NCI-H2029 (cell line): ENCODE measurements around the gene KRTAP10-9.
"Not testable (repeated sequence)": the region's sequence is repeated elsewhere in the genome, so short reads cannot be mapped to it uniquely, and the experiment has no call there.

Experiments
- DNase-seq: peaks from one replicate; lab custom pipeline; 2025; lab: John Stamatoyannopoulos, UW

Gene KRTAP10-9, protein sequence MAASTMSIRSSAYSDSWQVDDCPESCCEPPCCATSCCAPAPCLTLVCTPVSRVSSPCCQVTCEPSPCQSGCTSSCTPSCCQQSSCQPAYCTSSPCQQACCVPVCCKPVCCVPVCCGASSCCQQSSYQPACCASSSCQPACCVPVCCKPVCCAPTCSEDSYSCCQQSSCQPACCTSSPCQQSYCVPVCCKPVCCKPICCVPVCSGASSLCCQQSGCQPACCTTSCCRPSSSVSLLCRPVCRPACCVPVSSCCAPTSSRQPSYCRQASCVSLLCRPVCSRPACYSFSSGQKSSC

DNA sequence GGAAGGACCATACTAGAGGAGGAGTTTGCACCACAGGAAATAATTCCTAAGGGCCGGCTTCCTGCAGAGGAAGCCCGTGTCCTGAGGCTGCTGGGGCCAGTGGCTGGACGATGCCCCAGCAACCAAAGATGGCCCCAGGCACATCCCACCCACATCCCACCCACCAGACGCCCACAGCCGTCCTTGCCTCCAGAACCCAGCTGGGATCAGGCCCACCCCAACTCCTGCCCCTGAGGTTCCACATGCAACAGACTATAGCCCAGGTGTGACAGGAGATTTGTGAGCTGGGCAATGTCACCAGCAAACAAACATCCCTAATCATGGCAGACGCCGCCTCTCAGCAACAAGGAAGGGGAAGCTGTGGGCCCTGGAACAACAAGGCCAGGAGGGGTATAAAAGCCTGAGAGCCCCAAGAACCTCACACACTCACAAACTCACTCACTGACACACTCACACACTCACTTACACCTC, at the start of gene KRTAP10-9:
KRTAP10-9 (plus strand) TSS at position 421 of the 471 bp plus-strand sequence. CDS start 79 bp downstream, outside the sequence.
- DNase-seq: no peak

DNA sequence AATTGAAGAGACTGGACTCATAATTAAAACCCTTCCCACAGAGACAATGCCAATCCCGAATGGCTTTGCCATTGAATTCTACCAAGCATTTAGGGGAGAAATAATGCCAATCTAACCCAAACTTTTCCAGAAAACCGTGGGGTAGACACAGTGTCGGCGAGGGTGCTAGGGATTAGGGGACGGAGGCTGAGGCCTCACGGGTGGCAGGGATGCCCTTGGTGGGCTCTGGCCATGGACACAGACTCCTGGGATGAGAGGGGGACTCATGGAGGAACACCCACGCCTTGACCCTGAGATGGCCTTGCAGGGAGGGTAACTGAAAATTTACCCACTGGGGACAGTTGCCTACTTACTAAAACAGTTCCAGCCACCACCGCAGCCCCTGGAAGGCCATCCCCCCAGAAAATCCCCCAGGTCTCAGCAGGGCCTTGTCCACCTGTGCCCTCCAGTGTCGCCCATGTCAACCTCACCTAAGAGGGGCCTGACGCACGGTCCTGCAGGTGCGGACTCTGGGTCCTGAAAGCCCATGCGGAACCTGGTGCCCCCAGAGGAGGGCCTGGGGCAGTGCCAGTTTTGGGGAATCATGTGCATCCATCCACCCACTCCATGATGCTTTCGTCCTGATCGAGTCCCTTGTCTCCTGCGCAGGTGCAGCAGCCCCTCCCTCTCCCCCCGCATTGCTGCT, 48.4 kb upstream of the KRTAP10-9 start:
- DNase-seq: no peak

DNA sequence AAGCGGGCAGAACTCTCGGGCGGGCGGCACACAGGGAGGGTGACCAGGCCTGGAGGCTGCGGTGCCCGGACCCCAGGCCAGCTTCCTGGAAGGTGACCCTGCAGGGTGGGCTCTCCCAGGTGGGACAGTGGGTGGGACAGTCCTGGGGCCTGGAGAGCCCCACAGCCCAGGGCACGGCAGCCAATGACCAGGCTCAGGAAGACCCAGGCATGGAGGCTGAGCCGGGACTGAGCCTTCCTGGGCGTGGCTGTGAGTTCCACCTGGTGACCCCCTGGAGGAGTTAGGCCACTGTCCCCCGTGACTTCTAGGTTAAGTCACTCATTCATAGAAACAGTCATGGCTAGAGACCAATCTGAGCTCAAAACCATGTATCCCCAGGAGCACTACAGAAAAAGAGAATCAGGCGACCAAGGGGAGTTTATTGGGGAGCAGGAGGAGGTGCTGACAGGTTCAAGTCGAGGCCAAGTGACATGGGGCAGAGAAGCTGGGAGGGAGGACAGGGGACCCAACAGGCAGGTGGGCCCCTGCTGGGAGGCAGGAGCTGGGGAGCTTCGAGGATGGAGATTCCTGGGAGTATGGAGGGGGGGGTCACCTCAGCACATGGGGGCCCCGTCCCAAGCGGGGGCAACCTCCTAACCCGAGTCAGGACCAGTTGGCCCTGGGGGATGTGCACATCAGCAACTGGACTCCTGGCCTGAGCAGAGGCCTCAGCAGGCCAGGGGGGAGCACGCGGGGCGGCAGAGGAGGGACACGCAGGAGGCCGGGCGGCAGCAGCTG, 47.6 kb upstream of the KRTAP10-9 start:
- DNase-seq: no peak

DNA sequence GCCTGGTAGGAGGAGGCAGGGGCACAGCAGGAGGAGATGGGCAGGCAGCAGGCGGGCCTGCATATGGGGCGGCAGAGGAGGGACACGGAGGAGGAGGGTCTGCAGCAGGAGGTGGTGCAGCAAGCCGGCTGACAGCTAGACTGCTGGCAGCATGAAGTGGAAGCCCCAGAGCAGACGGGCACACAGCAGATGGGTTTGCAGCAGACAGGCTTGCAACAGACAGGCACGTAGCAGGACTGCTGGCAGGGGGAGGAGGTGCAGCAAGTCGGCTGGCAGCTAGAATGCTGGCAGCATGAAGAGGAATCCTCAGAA, 47.1 kb upstream of the KRTAP10-9 start:
- no peak for DNase-seq

DNA sequence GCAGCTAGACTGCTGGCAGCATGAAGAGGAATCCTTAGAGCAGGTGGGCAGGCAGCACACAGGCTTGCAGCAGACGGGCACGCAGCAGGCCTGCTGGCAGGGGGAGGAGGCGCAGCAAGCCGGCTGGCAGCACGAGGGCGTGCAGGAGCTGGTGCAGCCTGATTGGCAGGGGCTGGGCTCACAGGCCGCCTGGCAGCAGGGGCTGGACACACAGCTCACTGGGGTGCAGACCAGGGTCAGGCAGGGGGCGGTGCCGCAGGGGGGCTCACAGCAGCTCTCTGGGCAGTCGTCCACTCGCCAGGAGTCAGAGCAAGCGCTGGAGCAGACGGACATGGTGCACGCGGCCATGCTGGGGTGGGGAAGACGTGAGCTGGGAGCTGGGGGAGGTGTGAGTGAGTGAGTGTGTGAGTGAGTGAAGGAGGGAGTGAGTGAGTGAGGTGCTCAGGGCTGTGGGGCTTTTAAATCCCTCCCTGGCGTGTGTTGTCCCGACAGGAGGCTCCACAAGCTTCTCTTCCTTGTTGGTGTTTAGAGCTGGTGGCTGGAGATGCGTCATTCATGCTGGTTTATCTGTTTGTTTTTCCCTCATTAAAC, 46.6 kb upstream of the KRTAP10-9 start, which contains the start of gene KRTAP10-5:
KRTAP10-5 (minus strand) TSS at position 374 of the 591 bp plus-strand sequence; CDS start at position 348, 26 bp downstream.
- not testable (repeated sequence) for DNase-seq

DNA sequence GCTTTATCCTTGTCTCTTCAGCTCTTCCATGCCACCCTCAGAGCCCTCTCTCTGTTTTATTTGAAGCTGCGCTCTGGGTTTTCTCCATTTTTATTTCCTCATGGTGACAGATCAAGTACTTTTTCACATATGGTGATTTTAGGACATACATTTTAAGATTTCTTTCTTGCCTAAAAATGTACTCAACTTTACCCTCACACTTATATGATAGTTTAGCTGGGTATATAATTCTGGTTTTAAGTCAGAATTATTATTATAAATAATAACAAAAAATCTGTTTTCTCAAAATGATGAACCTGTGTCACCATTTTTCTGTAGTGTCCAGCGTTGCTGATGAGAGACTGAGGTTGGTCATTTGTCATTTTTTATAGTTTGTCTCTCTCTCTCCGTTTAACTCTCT, 45.7 kb upstream of the KRTAP10-9 start:
- no peak for DNase-seq

DNA sequence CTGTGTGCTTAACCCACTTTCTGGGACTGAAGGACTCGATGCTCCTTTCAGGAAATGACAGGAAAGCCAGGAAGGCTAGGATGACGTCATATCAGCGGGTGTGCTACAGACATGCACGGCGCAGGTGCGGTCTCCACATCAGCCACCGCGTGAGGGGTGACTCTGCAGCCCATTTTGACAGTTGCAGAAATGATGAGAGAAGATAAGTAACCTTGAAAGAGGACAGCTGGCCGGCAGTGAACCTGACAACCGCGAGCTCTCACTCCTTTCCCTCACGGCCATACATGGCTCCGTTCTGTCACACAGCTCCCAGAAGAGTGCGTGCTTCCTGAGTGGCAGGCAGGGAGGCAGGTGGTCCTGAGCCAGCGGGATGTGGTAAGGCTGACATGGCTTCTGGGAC, 44.8 kb upstream of the KRTAP10-9 start:
- no peak for DNase-seq

DNA sequence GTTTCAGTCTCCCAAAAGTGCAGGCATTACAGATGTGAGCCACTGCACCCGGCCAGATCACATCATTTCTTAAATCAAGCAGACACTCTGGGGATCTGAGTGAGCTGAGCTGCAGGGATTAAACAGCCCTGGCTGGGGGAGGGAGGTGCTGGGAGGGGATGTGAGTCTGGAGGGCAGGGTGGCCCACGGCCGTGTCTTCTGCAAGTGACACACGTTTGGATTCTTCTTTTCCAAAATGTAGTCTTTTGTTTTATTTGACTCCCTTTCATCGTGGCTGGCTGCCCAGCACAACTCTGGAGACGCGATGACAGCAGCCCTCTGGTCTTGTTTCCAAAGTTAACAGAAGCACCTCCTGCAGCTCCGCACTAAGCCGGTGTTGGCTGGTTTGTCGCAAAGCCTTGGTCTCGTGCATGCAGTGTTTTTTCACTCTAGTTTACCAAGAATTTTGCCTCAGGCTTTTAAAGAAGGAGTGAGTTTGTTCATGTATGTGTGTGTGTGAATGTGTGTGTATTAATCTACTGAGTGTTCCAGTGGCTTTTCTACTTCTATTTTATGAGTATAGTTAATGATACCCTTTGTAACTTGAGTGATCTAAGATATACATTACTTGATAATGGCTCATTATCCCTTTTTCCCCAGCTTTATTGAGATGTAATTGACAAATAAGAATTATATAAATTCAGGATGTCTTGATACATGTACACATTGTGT, 43.6 kb upstream of the KRTAP10-9 start:
- DNase-seq: no peak

DNA sequence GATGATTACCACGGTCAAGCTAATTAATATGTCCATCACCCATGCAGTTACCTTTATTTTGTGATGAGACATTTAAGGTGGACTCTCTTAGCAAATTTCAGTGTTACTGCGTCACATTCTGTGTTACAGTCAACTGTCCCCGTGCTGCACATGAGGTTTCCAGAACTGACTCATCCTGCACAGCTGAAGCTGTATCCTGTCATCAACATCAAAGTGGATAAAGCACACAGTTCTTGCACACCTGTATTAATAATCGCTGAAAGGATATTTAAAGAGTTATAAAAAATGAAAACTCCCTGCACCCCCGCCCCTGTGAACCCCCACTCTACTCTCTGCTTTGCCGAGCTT, 43.1 kb upstream of the KRTAP10-9 start:
- DNase-seq: no peak

DNA sequence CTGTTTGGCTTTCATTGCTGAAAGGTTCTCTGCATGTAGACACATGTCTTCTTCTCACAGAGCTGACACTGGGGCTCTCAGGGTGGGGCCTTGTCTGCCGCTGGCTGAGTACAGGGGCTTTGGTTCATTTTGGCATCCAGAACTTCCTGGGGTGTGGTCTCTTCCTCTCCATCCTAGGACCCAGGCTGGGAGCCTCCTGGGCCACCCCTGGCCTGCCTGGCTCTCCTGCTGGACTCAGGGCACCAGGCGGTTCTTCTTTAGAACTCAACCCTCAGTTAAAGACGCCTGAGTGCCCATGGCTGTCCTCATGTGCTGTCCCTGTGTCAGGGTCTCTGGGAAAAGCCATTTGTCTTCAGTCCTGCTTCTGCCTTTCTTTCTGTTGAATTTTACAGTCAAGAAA, 41.0 kb upstream of the KRTAP10-9 start:
- DNase-seq: no peak

DNA sequence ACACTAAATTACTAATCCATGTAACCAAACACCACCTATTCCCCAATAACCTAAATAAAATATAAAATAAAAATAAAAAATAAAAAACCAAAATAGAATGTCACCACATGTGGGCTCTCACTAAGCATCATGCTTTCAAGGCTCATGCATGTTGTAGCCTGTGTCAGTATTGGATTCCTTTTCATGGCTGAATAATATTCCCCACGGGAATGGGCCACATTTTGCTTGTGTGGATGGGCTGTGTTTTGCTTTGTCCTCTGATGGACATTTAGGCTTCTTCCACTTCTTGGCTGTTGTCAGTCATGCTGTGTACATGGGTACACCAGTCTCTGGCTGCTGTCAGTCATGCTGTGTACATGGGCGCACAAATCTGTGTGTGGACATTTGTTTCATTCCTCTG, 37.8 kb upstream of the KRTAP10-9 start:
- DNase-seq: no peak

DNA sequence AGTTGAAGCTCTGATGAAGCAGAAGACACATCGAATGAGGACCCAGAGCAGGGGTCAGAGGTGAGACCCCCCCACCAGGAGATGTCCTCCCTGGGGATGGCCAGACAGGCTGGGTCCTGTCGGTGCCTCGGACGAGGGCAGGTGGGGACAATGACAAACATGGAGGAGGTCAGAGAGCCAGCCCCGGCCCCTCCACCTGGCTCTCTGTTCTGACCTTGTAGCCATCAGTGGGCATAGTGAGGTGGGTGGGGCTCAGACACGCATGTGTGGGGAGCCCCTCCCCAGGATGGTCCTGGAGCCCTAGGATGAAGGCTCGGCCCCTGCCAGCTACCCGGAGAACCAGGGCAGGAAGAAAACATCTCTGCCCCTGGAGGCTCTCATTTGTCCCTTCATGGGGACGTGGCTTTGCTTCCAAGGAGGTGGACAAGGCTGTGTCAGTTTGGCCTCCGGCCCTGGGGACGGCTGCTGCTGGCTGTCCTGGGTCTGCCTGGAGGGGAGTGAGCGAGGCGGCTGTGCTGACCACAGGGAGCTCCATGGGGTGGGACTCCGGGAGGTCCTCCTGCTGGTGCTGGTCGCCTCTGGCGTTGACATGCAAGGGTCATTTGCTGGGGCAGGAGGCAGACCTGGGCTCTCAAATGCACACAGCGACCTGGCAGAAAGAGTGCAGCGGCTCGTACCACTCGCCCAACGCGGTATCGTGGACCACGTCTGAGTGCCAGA, 37.1 kb upstream of the KRTAP10-9 start:
- DNase-seq: no peak

DNA sequence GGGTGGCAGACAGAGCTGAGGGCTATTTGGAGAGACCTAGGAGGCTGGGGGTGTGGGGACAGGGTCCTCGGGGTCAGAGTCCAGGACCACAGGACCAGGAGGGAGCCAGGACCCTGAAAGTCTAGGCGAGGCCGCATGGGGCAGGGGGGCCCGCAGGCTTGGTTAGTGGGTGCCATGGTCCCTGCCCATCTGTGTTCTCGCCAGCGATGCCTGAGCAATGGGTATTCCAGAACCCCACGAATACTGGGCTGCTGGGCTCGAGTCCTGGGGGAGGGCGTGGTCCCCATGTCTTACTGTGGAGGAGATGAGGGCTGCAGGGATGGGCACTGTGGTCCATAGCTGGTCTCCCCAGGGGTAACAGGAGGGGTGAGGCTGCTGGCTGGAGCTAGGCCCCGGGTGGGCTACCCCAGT, 36.6 kb upstream of the KRTAP10-9 start:
- DNase-seq: no peak

DNA sequence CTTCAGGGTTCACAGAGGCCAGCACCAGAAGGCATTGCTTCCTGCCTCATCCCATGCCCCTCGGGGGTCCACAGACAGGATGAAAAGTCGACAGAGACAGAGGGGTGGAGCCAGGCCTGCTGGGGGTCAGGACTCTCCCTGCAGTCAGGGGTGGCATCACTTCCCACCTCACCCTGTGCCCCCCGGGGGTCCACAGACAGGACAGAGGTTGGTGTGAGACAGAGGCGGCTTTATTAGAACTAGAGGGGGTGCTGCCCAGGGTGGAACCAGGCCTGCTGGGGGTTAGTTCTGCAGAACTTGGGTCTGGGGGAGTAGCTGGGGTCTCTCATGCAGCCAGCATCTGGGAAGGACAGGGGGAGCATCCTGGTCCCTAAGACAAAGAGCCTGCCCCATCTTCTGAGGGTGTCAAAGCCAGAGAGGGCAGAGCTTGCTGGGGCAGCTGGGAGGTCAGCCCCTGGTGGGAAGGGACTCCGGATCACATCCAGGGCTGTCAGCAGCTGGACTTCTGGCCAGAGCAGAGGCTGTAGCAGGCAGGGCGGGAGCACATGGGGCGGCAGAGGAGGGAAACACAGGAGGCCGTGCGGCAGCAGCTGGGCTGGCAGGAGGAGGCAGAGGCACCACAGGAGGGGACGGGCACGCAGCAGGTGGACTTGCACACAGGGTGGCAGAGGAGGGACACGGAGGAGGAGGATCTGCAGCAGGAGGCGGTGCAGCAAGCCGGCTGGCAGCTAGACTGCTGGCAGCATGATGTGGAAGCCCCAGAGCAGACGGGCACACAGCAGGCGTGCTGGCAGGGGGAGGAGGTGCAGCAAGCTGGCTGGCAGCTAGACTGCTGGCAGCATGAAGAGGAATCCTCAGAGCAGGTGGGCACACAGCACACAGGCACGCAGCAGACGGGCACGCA, 35.7 kb upstream of the KRTAP10-9 start:
- not testable (repeated sequence) for DNase-seq

DNA sequence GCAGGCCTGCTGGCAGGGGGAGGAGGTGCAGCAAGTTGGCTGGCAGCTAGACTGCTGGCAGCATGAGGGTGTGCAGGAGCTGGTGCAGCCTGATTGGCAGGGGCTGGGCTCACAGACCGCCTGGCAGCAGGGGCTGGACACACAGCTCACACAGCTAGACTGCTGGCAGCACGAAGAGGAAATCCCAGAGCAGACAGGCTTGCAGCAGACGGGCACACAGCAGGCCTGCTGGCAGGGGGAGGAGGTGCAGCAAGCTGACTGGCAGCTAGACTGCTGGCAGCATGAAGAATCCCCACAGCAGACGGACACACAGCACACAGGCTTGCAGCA, 35.1 kb upstream of the KRTAP10-9 start:
- DNase-seq: not testable (repeated sequence)

DNA sequence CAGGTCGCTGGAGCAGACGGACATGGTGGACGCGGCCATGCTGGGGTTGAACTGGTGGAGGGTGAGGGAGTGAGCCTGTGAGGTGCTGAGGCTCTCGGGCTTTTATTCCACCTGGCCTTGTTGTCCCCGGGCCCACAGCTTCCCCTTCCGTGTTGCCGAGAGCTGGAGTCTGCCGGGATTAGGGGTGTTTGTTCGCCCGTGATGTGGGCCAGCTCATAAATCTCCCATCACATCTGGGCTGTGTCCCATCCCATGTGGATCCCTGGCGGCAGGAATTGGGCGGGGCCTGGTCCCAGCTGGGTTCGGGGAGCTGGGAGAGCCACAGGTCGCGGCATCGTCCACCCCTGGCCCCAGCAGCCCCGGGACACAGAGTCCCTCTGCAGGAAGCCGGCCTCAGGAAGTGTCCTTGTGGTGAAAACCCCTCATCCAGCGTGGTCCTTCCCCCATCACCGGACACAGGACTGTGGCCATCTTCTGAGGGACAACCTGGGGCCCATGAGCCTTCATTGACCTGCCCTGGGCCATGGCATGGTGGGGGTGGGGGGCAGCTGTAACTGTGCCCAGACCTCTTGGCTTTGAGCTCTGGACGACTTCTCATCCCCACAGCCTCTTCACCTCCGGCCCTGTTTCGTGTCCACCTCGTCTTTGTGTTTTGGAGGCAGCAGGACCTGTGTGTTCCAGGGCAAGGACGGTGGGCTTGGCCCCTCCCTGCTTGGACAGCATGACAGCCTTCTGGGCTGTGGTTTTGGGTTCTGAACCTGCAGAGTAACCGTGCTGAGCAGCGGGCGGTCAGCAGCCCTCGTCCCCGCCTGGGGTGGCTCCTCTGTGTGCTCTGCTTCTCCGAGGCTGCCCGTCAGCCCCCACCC, 34.2 kb upstream of the KRTAP10-9 start, which contains the start of gene KRTAP10-6:
KRTAP10-6 (minus strand) TSS at position 60 of the 866 bp plus-strand sequence; CDS start at position 39, 21 bp downstream.
- DNase-seq: no peak

DNA sequence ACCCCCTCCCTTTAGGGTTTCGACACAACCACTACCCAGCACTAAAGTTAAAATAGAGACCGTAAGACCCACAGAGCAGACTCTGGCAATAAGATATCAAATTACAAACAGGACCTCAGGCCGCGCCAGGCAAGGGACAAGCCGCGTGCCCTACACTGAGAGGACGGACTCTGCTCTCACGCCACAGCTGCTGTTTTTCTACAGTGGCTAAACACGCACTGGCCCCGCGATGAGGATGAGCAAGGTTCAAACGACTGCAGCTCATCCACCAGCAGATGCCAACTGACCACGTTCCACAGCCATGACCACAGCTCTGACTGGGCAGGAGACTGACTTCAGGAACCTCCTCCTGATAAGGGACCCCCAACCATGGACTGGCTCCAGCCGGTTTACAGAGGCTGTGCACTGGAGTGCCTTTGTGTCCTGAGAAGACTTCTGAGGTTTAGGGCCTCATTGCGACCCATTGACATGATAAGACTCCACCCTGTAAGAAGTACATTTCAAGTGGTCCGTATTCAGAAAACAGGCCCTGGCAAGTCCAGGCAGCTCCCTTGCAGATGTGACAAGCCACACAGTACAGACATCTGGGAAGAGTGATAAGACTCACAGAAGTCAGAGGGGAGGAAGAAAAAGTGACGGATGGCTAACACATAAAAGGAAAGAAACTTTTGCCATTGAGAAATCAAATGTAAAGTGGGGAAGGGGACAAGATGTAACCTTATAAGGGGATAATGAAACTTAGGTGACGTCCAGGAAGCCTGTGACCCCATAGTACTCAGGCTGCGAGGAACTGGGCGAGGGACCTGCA, 33.1 kb upstream of the KRTAP10-9 start:
- DNase-seq: no peak

DNA sequence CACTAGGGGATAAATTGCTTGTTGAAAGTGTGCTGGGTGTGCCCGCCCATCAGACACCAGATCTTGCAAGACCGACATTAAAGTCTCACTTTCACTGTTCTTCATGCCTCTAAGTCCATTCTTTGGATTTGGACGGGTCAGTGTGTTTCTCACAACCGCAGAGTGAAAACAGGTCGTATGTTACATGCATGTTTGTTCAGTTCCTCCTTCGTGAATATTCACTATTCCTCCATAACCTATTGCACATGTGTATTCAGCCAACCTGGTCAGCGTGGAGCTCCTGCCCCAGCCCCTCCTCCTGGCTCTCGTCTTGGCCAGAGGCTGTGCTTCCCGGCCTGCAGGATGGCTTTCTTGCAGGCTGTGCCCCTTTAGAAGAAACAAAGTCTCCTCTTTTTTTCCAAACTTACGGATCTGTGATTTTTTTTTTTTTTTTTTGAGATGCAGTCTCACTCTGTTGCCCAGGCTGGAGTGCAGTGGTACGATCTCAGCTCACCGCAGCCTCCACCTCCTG, 32.4 kb upstream of the KRTAP10-9 start:
- DNase-seq: no peak
